Liver (tissue), 3 donors: ENCODE results near the gene LARGE1.

Experiments
- HNF4A ChIP-seq, 2 donors: conservative IDR thresholded peaks; 2 replicates each; pipeline ENCODE4 v1.6.1; 2016; ENCODE audit warnings: antibody characterized with exemption in 2 of 2, mild to moderate bottlenecking in 2 of 2
- TF ChIP-seq, protein P1 (sequence below): fragments of 150-350 bp; IDR thresholded peaks from 2 replicates; pipeline ENCODE4 v1.5.1; 2017; ENCODE audit warnings: improper control_type of control experiment, low read depth, low read length; ENCODE audit not compliant: missing input control
- TF ChIP-seq, protein P2 (sequence below): IDR thresholded peaks from 2 replicates; pipeline ENCODE4 v1.6.1; 2016; ENCODE audit warnings: antibody characterized with exemption
- donor health status: healthy.
- donor health status: healthy.

DNA sequence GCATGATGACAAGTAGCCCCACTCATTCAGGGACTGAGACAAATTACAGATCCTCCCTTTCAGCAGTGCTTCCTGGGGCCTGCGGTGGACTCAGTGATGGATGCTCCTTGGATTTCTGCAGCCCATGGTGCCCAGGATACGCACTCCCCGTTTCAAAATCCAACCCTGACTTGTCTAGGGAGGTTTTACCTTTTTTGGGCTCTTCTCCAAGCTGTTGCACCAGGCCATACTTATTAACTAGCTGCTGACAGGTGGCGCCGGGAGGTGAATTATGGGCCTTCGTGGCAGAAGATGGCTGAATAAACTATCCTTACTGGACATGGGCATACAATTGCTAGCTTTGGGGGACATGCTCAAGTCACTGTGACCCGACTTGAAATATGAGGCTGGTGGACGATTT is 537.8 kb downstream of the LARGE1 start:
- TF ChIP-seq, protein P1, sequence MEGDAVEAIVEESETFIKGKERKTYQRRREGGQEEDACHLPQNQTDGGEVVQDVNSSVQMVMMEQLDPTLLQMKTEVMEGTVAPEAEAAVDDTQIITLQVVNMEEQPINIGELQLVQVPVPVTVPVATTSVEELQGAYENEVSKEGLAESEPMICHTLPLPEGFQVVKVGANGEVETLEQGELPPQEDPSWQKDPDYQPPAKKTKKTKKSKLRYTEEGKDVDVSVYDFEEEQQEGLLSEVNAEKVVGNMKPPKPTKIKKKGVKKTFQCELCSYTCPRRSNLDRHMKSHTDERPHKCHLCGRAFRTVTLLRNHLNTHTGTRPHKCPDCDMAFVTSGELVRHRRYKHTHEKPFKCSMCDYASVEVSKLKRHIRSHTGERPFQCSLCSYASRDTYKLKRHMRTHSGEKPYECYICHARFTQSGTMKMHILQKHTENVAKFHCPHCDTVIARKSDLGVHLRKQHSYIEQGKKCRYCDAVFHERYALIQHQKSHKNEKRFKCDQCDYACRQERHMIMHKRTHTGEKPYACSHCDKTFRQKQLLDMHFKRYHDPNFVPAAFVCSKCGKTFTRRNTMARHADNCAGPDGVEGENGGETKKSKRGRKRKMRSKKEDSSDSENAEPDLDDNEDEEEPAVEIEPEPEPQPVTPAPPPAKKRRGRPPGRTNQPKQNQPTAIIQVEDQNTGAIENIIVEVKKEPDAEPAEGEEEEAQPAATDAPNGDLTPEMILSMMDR = no peak
- peak; percentile 6 to 33 for TF ChIP-seq HNF4A (conservative IDR thresholded peaks at IDR 0.05)
- TF ChIP-seq, protein P2, sequence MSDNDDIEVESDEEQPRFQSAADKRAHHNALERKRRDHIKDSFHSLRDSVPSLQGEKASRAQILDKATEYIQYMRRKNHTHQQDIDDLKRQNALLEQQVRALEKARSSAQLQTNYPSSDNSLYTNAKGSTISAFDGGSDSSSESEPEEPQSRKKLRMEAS = no peak
